Heart right ventricle (tissue), 16 donors: ENCODE measurements around the gene TIMM8B. TPM values are rescaled to one million over a fixed set of nuclear protein-coding genes. Genes with fewer than 3 reads are reported as not detected.

ENCODE experiments used
- ATAC-seq, 8 donors: fragments of 200-7000 bp; cut with Tn5 transposase; one replicate each; pipeline ENCODE4 v1.9.1; 2020; ENCODE audit warnings: mild to moderate bottlenecking in 8 of 8, moderate library complexity in 8 of 8, moderate number of reproducible peaks in 1 of 8
- DNase-seq, 2 donors: peaks; one replicate each; pipeline ENCODE4 v3.0.0-alpha.2; 2020
- H3K27ac ChIP-seq, 10 donors: fragments of 200-600 bp; sonication (generic) in 2 of 10; one replicate each; pipeline versions ENCODE4 v1.5.0 to v1.8.0; 2020 to 2022; ENCODE audit warnings: mild to moderate bottlenecking in 3 of 10
- H3K27me3 ChIP-seq, 7 donors: fragments of 200-600 bp; one replicate each; pipeline ENCODE4 v1.8.0; 2021 to 2022; ENCODE audit warnings: mild to moderate bottlenecking in 2 of 7
- H3K36me3 ChIP-seq, 9 donors: fragments of 200-600 bp; sonication (generic) in 1 of 9; one replicate each; pipeline versions ENCODE4 v1.5.0 to v1.8.0; 2020 to 2022; ENCODE audit warnings: mild to moderate bottlenecking in 2 of 9
- H3K4me1 ChIP-seq, 9 donors: fragments of 200-600 bp; sonication (generic) in 1 of 9; one replicate each; pipeline versions ENCODE4 v1.5.0 to v1.8.0; 2020 to 2022; ENCODE audit warnings: mild to moderate bottlenecking in 4 of 9
- H3K4me3 ChIP-seq, 10 donors: fragments of 200-600 bp; sonication (generic) in 2 of 10; one replicate each; pipeline versions ENCODE4 v1.5.0 to v1.8.0; 2020 to 2022; ENCODE audit warnings: mild to moderate bottlenecking in 7 of 10, moderate library complexity in 2 of 10
- H3K9me3 ChIP-seq, 11 donors: fragments of 200-600 bp in 10 of 11; sonication (generic) in 2 of 11; one replicate each; pipeline versions ENCODE4 v1.5.0 to v1.8.0; 2013 to 2022; ENCODE audit warnings: mild to moderate bottlenecking in 2 of 11, control low read depth in 1 of 11, moderate library complexity in 1 of 11
- CTCF ChIP-seq, 9 donors: fragments of 200-600 bp; sonication (generic) in 2 of 9; IDR thresholded peaks; one replicate each; pipeline versions ENCODE4 v1.5.0 to v1.8.0; 2021 to 2022; ENCODE audit warnings: antibody characterized with exemption in 9 of 9, mild to moderate bottlenecking in 5 of 9, moderate library complexity in 1 of 9
- WGBS, 2 donors: extraction: QIAGEN DNeasy Blood & Tissue Kit; methylation state at CpG; one replicate each; pipeline ENCODE4 v1.1.7; 2013; ENCODE audit warnings: inconsistent platforms in 1 of 2; 5-methylcytosine and 5-hydroxymethylcytosine counted together
- intact Hi-C, 10 donors: fragments of 100-400 bp; cut with DNase I; formaldehyde crosslinking; loops; one replicate each; pipeline versions ENCODE4 v1.11.1 to v1.14.2; 2022
- polyA plus RNA-seq, 2 donors: library from polyadenylated mRNA; stranded (reverse); fragments of 200-250 nt; gene quantifications; one replicate each; pipeline ENCODE4 v1.2.3, GENCODE V29; 2013
- total RNA-seq, 10 donors: library from RNA; stranded (reverse); fragmentation: NEBNext Ultra II Directional in 3 of 10; extraction: Animal tissue kit (Norgen Biotek cat#: 25700) in 3 of 10; gene quantifications; one replicate each; pipeline versions ENCODE4 v1.2.1 to v1.2.4, GENCODE V29; 2021 to 2023
- donor health status: Arrhythmogenic right ventricular cardiomyopathy.
- donor health status: ischemic (EF 13 %, LVEDD 7.1; RV severe dilation, severe dysfunction).
- donor health status: healthy with polysubstance abuse.
- donor health status: DM: no; HTN: yes; CAD: no.
- donor health status: DM: no; HTN: no; CAD: no.
- donor health status: ischemic (EF 25% LVEDD 6.9; RV normal size, moderate dysfunction).
- donor health status: ischemic (EF 25% LVEDD 5.7; RV mildly dilated, moderate dysfunction).
- donor health status: healthy.
- donor health status: DM: yes; HTN: yes; CAD: no.
- donor health status: Ischemic cardiomyopathy.
- donor health status: ischemic (EF 35%, LVEDD 5.7; RV mildly dilated, moderate dysfunction).
- donor health status: nonischemic (EF 11% LVEDD 7.7; RV severe dilation, severe dysfunction).
- donor health status: DM: yes; HTN: yes; CAD: no.
- donor health status: PGD.
- donor health status: ischemic (EF 29% LVEDD 5.4; RV normal size, mild dysfunction).
- donor health status: nonischemic (EF 23%, LVEDD 6.1; RV moderate dilation, normal function).

TIMM8B gene
- total and polyA plus RNA-seq, 12 donors: 142 to 194 (median 168) TPM

- peaks cover 0 to 6% (median 0%) of the 10 kb centered on the region in 9 donors for H3K4me1 ChIP-seq
- intact Hi-C loops: loop anchor here in 8 of 10 donors (1.0 to 10.0 kb wide), 8 partner anchors 33 to 169 kb away; partner anchors contain the start of gene BCO2 (in 4 of the 8)
- peaks cover 0 to under 1% (median 0%) of the 10 kb centered on the region in 9 donors for H3K36me3 ChIP-seq
- H3K4me3 ChIP-seq: peak overlapping the region in 1 of 10 donors; percentile 10
- TF ChIP-seq CTCF (IDR thresholded peaks at IDR 0.05): peak; percentile 40 to 79 (median 65)
- peak in 6 of 8 donors; percentile 42 to 74 (median 72) for ATAC-seq
- 61% methylated on average over 6 of the region's 6 CpGs for WGBS, 2 donors
- no peak for DNase-seq
- H3K9me3 ChIP-seq: peaks cover 0 to 7% (median 0%) of the 10 kb centered on the region in 11 donors
- peak overlapping the region in 1 of 10 donors; percentile 11 for H3K27ac ChIP-seq
- H3K27me3 ChIP-seq: no peaks in the 10 kb centered on the region
Observed at GRCh38 chr11:112113539-112114457, 27.2 kb upstream of the TIMM8B start.

- DNase-seq: no peak
- no peak overlapping the region for H3K4me3 ChIP-seq
- peaks cover 0 to 7% (median 0%) of the 10 kb centered on the region in 11 donors for H3K9me3 ChIP-seq
- no peak for TF ChIP-seq CTCF (IDR thresholded peaks at IDR 0.05)
- peaks cover 0 to 6% (median 0%) of the 10 kb centered on the region in 9 donors for H3K36me3 ChIP-seq
- intact Hi-C loops: no loop called here
- no peaks in the 10 kb centered on the region for H3K27me3 ChIP-seq
- 96 to 97% methylated on average over 8 of the region's 8 CpGs for WGBS, 2 donors
- H3K27ac ChIP-seq: no peak overlapping the region
- H3K4me1 ChIP-seq: peaks cover 0 to 5% (median 0%) of the 10 kb centered on the region in 9 donors
- ATAC-seq: no peak
Observed at GRCh38 chr11:112106070-112106469, 19.5 kb upstream of the TIMM8B start.

GRCh38 chr11:112103446-112103845, 16.9 kb upstream of the TIMM8B start:
- TF ChIP-seq CTCF (IDR thresholded peaks at IDR 0.05): no peak
- no peaks in the 10 kb centered on the region for H3K27me3 ChIP-seq
- peak overlapping the region in 1 of 10 donors; percentile 44 for H3K27ac ChIP-seq
- peaks cover 0 to 12% (median 0%) of the 10 kb centered on the region in 9 donors for H3K4me1 ChIP-seq
- intact Hi-C loops: no loop called here
- H3K36me3 ChIP-seq: peaks cover 0 to 22% (median 0%) of the 10 kb centered on the region in 9 donors
- ATAC-seq: no peak
- no peaks in the 10 kb centered on the region for H3K9me3 ChIP-seq
- DNase-seq: no peak
- peak overlapping the region in 1 of 10 donors; percentile 18 for H3K4me3 ChIP-seq
- 91 to 96% methylated on average over 6 of the region's 6 CpGs for WGBS, 2 donors

GRCh38 chr11:112100462-112100861, 13.9 kb upstream of the TIMM8B start:
- no peak for DNase-seq
- ATAC-seq: peak in 1 of 8 donors; percentile 19
- H3K27ac ChIP-seq: no peak overlapping the region
- TF ChIP-seq CTCF (IDR thresholded peaks at IDR 0.05): no peak
- no peak overlapping the region for H3K4me3 ChIP-seq
- H3K4me1 ChIP-seq: peaks cover 0 to 12% (median 0%) of the 10 kb centered on the region in 9 donors
- no peaks in the 10 kb centered on the region for H3K27me3 ChIP-seq
- no peaks in the 10 kb centered on the region for H3K9me3 ChIP-seq
- H3K36me3 ChIP-seq: peaks cover 0 to 46% (median 15%) of the 10 kb centered on the region in 9 donors
- intact Hi-C loops: no loop called here
- 27 to 53% methylated on average over 2 of the region's 2 CpGs for WGBS, 2 donors
